GM21367 (cell line): Measurements from ENCODE around the gene ANAPC2.

Experiments used
- ATAC-seq: cut with Tn5 transposase; IDR thresholded peaks from one replicate; pipeline ENCODE4 v1.9.1; 2021; ENCODE audit not compliant: unreplicated experiment

ANAPC2 gene

DNA sequence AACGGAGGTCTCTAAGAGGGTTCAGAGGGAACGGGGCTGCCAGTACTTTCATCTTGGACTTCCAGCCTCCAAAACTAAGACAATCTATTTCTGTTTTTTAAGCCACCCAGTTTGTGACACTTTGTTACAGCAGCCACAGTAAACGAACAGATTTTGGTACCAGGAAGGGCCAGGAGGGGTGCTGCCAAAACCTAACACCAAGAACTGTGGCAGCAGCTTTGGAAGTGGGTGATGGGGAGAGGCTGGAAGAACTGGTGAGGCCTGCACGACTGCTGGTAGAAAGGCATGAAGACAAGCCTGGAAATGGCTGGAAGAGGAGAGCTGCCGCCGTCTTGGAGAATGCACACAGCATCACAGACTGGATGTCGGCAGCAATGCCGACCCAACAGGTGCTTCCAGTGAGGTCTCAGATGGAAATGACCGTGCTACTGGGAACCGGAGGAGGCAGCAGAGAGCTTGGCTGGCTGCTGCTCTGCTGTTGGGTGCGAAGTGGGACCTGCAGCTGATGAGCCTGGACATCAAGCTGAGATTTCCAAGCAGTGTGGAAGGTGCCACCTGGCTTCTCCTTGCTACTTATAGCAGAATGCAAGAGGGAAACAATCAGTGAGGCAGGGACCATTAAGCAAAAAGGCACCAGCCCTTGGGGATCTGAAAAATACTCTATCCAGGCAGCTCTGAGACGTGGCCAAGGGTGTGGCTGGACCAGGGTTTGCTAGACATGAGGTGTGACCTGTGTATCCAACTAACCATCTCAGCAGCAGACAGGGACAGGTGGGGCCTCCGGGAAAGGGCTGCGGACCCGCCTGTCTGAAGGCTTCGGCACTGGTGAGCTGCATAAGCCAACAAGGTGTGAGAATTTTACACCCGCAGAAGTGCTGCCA is 11.8 kb downstream of the ANAPC2 start:
- no peak for ATAC-seq

DNA sequence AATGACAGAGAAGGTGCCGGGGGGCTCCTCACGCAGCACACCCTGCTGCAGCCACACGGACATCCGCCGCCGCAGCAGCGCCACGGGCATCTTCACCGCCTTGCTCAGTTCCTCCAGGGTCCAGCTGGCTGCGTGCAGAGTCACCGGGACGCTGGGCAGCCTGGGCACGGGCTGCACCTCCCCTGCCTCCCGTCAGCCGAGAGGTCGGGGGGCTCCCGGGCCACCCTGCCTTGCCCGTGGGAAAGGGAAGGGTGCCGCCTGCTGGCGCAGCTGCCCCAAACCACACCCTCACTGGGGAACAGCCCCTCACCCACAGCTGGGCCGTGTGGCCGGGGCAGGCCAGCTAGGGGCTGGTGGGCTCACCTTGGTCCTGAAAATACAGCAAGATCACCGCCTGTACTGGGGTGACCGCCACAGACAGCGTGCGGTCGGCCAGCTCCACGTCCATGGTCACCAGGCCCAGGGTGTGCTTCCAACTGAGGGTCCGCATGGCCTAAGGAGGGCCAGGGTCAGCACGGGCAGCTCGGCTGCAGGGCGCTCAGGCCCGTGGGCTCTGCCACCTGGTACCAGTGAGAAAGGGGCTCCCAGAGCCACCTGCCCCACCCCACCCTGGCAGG is 12.9 kb downstream of the ANAPC2 start:
- no peak for ATAC-seq

DNA sequence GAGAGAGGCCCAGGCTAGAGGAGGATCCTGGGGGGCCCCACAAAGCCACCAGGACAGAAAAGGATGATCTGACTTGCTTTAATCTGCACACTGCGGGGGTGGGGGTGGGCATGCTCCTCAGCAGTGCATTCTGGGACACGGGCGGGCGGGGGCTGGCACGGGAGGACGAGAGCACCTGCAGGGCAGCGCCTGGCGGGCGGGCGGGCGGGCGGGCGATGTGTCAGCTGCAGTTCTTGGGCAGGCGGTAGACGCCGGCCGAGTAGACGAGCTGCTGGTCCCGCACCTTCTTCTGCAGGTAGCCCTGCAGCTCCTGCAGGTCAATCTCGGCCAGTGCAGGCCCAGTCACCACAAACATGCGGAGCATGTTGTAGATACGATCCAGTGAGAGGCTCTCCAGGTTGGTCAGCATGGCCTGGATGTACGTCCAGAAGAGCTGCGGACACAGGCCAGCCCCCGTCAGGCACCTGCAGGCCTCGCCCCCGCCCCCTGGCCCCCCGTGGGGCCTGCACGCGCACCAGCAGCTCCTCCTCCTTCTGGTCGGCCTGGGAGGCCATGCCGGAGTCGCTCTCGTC is 13.6 kb downstream of the ANAPC2 start:
- no peak for ATAC-seq

DNA sequence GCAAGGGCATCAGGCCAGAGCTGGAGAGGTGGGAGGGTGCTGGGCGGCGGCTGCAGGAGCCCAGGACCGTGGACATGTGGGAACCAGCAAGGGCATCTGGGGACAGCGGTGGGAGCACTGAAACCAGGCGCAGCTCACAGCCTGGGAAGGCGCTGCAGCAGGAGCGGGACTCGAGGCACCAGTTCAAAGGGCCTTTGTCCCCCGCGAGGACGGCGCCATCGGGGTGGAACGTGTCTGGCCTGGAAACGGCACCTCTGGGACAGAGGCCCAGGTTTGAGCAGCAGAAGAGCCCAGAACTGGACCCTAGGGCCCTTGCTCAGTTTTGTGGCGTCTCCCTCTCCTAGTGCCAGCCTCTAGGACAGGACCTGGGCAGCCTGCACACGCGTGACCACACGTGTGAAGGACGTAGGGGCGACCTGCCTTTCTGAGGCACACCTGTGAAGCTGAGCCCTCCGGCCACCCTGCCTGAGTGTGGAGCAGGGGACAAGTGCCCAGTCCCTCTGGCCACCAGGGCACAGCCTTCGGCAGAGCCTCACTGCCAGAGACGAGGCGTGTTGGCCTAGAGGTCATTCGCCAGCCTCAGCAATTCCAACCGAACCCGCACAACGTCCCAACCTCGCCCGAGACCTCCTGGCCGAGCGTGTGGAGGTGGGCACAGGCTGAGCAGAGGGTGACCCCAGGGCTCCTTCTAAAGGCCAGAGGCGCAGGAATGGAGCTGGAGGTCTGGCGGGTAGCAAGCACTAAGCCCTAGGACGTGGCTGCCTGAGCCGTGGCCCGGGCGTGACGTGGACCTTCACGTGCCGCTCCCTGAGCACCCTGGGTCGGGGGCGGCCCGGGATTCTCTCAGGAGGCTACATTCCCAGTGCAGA is 14.3 kb downstream of the ANAPC2 start:
- ATAC-seq = no peak

DNA sequence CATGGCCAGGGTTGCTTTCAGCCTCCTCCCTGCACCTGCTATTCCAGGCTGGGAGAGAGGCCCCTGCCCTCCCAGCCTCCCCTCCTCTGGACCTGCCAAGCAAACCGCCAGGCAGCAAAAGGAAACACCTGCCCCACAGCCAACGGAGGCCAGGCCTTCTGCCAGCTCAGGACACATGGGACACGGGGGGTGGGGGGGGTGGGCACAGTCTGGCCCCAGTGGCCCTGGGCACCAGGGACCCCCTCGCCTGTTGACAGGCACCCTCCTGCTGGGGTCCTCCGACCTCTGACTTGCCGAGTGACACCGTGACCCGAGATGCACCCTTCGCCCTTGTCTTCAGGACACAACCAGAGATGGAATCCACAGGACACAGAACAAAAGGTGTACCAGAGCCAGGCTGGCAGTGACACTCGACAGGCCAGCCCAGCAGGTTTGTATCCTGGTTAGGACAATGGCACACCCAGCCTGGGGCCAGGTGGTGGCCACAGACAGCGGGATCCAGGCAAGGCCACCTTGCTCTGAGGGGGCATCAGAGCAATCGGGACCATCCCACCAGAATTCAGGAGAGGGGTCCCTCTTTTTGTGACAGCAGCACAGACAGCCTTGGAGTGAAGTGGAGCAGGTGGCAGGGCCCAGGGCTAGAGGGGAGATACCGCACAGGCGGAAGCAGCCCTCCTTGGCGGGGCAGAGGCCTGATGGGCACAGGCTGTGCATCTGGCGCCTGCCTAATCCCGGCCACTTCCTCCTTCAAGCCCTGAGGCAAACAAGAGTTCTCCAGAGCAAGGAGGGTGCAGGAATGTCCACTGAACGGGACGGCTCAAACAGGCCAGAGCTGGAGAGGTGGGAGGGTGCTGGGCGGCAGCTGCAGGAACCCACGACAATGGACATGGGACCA is 15.2 kb downstream of the ANAPC2 start:
- no peak for ATAC-seq

DNA sequence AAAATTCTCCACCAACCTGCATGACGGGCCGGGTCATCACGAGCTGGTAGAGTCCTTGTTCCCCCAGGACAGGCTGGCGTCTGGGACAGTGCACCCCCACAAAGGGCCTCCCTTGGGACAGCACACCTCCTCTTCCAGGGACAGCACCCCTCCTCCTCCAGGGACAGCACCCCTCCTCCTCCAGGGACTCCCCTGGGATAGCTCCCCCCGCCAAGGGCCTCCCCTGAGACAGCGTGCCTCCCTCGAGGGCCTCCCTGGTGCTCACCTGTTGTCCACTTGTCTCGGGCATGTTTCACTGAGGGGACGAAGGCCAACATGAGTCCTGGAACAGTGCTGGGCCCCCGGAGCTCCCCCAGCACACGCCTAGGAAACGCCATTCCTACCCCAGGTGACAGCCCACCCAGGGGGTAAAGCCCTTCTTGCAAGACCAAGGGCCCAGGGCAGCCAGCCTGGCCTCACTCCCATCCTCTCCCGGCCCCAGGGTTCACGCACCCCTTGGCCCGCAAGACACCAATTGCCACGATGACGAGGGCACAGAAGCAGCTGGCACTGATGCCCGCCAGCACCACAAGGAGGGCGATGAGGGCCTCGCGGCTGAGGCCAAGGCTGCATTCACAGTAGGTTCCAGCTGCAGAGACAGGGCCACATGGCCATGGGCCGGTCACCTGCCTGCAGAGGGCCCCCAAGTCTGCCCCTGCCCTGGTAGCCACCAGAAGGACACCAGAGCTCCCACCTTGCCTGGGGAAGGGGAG is 17.0 kb downstream of the ANAPC2 start:
- ATAC-seq = no peak

DNA sequence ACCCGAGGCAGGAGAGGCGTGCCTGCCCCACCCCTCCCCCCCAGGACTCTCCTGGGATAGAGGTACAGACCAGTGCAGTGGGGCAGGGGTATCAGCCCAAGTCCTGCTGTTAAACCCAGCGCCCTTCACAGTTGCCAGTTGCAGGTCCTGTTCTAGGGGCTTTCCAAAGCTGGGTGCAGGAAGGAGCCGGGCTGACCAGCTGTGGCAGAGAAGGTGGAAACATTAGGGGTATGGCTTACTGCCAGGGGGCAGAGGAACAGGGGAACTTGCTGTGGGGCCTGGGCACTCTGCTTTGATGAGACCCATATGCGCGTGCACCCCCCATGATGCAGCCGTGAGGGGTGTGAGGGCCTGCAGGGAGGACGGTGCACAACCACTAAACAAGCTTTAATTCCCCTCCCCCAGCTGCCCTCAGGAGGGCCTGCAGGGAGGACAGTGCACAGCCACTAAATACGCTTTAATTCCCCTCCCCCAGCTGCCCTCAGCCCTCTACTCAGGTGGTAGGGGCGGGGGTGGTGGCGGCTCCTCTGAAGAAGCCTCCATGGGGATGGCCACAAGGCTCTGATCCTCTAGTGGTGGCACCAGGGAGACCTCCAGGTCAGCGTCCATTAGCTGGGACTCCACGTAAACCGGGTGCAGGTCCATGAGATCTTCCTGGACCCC is 17.7 kb downstream of the ANAPC2 start:
- ATAC-seq = no peak

DNA sequence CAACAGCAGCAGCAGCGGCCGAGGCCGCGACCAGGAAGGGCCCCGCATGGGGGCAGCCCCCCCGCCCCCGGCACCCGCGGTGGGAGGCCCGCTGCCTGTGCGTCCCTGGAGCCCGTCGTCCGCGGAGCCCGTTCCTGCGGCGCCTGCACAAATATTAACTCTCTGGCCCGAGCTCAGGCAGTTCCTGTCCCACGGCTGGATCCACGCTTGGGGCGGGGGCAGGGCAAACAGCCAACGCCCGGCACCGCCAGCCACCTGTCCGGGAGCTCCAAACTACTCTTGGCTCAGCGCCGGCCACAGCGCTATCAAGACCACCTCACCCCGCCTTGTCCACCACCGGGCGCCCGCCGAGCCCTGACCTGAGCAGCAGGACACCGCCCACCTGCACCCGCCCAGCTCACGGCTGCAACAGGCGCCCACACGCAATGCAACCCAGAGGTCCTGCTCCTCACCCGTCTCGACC is 18.4 kb downstream of the ANAPC2 start, which contains the start of gene LRRC26:
Gene LRRC26 (minus strand): TSS at position 156 of the 463 bp plus-strand sequence. CDS start 108 bp downstream, at position 48.
- no peak for ATAC-seq

DNA sequence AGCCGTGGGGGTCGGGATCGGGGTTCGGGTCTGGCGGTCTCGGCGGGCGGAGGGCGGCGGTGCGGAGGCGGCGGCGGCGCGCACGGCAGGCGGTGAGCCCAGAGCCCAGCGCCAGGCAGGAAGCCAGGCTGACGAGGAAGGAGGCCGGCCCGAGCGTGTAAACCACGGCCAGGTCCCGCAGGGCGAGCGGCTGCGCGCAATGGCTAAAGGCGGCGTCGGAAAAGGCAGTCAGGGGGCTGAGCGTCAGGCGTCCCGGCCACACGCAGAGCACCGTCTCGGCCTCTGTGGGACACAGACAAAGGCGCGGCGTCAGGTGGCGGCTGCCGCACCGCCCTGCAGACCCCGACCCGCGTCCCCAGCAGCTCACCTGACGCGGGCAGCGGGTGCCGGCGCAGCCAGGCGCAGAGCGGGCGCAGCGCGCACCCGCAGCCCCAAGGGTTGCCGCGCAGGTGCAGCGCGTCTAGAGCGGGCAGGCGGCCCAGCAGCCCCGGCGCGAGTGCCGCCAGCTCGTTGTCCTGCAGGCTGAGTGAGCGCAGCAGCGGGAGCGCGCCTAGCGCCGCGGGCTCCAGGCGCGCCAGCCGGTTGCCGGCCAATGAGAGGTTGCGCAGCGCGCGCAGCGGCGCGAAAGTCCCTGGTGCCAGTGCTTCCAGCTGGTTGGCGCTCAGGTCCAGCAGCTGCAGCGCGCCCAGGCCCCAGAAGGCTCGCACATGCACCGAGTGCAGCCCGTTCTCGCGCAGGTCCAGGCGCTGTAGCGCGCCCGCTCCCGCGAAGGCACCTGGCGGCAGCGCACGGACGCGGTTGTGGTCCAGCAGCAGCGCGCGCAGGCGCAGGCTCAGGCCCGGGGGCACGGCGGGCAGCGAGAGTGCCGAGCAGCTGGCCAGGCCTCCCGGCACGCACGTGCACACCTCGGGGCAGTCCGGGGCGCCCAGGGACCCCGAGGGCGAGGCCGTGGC is 19.2 kb downstream of the ANAPC2 start:
- ATAC-seq = no peak

DNA sequence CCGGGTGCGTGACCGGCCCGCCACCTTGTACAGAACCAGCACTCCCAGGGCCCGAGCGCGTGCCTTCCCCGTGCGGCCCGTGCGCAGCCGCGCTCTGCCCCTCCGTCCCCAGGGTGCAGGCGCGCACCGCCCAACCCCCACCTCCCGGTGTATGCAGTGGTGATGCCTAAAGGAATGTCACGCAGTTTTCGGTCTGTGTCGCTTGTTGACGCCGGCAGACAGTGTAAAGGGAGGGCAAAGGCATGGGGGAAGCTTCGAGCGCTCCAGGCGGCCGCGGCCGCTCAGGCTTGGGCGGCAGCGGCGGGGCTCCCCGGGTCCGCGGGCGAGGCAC is 19.8 kb downstream of the ANAPC2 start:
- no peak for ATAC-seq

DNA sequence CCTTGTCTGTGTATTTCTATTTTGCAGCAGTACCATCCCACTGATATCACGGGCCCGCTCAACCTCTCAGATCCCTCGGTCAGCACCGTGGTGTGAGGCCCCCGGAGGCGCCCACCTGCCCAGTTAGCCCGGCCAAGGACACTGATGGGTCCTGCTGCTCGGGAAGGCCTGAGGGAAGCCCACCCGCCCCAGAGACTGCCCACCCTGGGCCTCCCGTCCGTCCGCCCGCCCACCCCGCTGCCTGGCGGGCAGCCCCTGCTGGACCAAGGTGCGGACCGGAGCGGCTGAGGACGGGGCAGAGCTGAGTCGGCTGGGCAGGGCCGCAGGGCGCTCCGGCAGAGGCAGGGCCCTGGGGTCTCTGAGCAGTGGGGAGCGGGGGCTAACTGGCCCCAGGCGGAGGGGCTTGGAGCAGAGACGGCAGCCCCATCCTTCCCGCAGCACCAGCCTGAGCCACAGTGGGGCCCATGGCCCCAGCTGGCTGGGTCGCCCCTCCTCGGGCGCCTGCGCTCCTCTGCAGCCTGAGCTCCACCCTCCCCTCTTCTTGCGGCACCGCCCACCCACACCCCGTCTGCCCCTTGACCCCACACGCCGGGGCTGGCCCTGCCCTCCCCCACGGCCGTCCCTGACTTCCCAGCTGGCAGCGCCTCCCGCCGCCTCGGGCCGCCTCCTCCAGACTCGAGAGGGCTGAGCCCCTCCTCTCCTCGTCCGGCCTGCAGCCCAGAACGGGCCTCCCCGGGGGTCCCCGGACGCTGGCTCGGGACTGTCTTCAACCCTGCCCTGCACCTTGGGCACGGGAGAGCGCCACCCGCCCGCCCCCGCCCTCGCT is 20.4 kb downstream of the ANAPC2 start:
- ATAC-seq = no peak

DNA sequence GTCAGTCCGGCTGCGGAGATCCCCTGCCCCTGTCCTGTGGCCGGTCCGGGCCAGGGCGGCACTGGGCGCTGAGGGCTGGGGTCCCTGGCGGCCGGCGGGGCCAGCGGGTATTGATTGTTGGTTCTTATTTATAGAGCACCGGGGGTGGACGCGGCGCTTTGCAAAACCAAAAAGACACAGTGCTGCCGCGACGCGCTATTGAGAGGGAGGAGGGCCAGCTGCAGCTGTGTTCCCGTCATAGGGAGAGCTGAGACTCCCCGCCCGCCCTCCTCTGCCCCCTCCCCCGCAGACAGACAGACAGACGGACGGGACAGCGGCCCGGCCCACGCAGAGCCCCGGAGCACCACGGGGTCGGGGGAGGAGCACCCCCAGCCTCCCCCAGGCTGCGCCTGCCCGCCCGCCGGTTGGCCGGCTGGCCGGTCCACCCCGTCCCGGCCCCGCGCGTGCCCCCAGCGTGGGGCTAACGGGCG is 21.0 kb downstream of the ANAPC2 start:
- no peak for ATAC-seq

DNA sequence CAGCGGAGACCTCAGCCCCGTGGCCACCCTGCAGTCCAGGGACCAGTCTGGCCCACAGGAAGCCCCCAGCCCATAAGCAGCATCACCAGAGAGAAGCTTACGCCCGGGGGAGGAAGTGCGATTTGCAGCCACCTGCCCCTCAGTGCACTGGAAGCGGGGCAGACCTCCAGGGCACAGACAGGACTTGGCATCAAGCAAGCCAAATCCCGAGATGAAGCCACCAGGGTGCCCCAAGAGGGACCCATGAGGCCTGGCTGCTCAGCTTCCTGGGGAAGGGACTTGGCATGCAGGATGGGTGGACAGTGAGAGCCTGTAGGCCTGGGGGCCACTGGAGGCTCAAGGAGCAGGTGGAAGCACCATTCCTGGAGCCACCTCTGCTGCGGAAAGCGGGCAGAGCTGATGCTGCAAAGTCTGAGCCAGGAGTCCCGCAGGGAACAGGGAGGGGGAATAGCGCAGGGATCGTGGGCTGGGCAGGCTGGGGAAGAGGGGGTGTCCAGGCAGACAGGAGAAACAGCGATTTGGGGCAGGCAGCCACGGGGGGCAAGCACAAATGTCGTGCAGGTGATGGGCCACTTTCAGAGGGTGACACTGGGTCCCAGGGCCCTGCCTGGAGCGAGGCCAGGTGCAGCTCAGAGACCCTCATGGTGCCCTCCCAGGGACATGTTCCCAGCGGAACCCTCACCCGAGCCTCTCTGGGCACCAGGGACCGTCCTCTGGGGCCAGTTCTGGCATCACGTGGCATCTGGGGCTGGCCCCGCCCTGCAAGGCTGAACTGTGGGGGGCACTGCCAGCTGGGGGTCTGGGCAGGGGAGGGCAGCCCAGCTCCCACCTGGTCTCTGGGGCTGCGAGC is 21.8 kb downstream of the ANAPC2 start:
- ATAC-seq = no peak

DNA sequence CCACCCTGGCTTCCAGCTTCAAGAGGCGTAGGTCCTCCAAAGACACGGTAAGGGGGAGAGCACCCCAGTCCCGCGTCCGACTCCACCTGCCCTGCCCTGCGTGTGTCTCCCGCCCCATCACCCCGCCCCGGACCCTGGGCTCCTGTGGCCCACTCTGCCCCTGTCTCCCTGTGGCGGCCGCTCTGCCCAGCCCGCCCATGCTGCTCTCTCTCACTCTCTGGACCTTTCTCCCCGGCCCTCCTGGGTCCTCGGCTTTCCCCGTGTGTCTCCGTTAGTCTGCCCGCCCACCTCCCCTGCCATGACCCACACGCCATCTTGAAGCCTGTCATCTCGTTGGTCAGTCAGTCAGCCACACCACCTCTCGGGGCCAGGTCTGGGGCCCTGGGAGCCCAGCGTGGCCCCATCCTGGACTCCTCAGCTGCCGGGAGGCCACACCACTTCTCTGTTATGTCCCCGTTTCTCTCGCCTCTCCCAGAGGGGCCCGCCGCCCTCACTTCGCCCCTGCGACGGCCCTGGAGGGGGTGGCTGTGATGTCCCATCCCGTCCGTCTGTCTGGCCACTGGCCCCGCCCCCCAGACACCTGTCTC is 23.0 kb downstream of the ANAPC2 start:
- ATAC-seq = no peak
